Suprapubic skin (tissue), 4 donors: ENCODE data around the gene COLEC11. TPM values are rescaled to one million over a fixed set of nuclear protein-coding genes. Genes with fewer than 3 reads are reported as not detected.

Experiments
- DNase-seq, 2 donors: peaks; one replicate each; pipeline ENCODE4 v3.0.0-alpha.2; 2019; ENCODE audit warnings: low spot score in 2 of 2
- H3K27ac ChIP-seq: fragments of 200-600 bp; sonication (generic); one replicate; pipeline ENCODE4 v1.5.1; 2019
- H3K27me3 ChIP-seq: fragments of 200-600 bp; sonication (generic); one replicate; pipeline ENCODE4 v1.5.1; 2019
- H3K36me3 ChIP-seq: fragments of 200-600 bp; sonication (generic); one replicate; pipeline ENCODE4 v1.5.1; 2019
- H3K4me1 ChIP-seq: fragments of 200-600 bp; sonication (generic); one replicate; pipeline ENCODE4 v1.5.1; 2019
- H3K4me3 ChIP-seq: fragments of 200-600 bp; sonication (generic); one replicate; pipeline ENCODE4 v1.5.1; 2019; ENCODE audit warnings: mild to moderate bottlenecking
- H3K9me3 ChIP-seq: fragments of 200-600 bp; sonication (generic); one replicate; pipeline ENCODE4 v1.5.1; 2019
- EP300 ChIP-seq: sonication (generic); formaldehyde crosslinking; IDR thresholded peaks from one replicate; pipeline ENCODE4 v1.6.1; 2017; ENCODE audit warnings: antibody characterized with exemption
- POLR2A ChIP-seq, 2 donors: fragments of 450-650 bp; IDR thresholded peaks; one replicate each; pipeline ENCODE4 v1.6.1; 2017; ENCODE audit warnings: antibody characterized with exemption in 2 of 2, mild to moderate bottlenecking in 2 of 2, moderate library complexity in 2 of 2
- POLR2AphosphoS5 ChIP-seq, 3 donors: sonication (generic); formaldehyde crosslinking; IDR thresholded peaks; one replicate each; pipeline ENCODE4 v1.6.1; 2017; ENCODE audit warnings: antibody characterized with exemption in 3 of 3
- WGBS: methylation state at CpG from one replicate; pipeline ENCODE4 v1.1.5; 2018; 5-methylcytosine and 5-hydroxymethylcytosine counted together
- total RNA-seq, 4 donors: library from RNA; depleted of rRNA; stranded (reverse); fragments of >200 nt; gene quantifications; one replicate each; pipeline ENCODE4 v1.1.0, GENCODE V29; 2016
- TF ChIP-seq, protein P1 (sequence below), 2 donors: fragments of 200-600 bp in 1 of 2; fragments of 450-650 bp in 1 of 2; sonication (generic) in 1 of 2; IDR thresholded peaks; one replicate each; pipeline ENCODE4 v1.5.1; 2016 to 2019; ENCODE audit warnings: antibody characterized with exemption in 2 of 2, mild to moderate bottlenecking in 1 of 2, moderate library complexity in 1 of 2

Gene COLEC11
- total RNA-seq, 4 donors from 2014 or later: 0.39 to 0.68 TPM; not detected in 2

DNA sequence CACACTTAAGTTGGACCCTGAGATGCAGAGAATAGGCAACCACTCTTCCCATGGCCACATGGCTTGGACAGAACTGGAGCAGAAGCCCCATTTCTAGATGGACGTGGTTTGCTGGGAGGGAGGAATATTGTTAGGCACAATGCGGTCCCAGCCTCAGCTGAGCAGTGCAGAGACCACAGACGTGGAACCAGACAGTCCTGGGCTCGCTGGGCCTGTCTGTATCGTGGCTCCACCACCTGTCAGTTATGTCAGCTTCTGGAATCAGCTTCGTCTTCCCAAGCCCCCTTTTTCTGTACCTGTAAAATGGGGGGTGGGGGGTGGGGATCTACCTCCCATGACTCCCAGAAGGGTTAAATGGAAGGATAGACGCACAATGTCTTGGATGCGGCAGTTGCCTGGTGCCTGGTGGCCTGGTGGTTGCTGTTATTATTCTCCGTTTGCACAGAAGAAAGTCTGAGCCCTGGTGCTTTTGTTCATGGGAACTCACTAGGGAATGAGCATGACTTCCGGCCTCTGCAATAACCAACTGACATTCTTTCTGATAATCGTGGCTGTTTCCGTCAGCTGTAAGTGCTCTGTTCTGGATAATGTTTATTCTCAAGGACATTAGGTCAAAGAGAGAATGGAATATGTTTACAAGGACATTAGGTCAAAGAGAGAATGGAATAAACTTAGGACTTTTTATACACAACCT lies 31.4 kb downstream of the COLEC11 start:
- TF ChIP-seq POLR2AphosphoS5 (IDR thresholded peaks at IDR 0.05): no peak
- no peak for TF ChIP-seq POLR2A (IDR thresholded peaks at IDR 0.05)
- TF ChIP-seq, protein P1, sequence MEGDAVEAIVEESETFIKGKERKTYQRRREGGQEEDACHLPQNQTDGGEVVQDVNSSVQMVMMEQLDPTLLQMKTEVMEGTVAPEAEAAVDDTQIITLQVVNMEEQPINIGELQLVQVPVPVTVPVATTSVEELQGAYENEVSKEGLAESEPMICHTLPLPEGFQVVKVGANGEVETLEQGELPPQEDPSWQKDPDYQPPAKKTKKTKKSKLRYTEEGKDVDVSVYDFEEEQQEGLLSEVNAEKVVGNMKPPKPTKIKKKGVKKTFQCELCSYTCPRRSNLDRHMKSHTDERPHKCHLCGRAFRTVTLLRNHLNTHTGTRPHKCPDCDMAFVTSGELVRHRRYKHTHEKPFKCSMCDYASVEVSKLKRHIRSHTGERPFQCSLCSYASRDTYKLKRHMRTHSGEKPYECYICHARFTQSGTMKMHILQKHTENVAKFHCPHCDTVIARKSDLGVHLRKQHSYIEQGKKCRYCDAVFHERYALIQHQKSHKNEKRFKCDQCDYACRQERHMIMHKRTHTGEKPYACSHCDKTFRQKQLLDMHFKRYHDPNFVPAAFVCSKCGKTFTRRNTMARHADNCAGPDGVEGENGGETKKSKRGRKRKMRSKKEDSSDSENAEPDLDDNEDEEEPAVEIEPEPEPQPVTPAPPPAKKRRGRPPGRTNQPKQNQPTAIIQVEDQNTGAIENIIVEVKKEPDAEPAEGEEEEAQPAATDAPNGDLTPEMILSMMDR (IDR thresholded peaks at IDR 0.05): no peak
- no peak for TF ChIP-seq EP300
- H3K9me3 ChIP-seq: no peaks in the 10 kb centered on the region
- no peaks in the 10 kb centered on the region for H3K4me1 ChIP-seq
- H3K27me3 ChIP-seq: no peaks in the 10 kb centered on the region
- no peak overlapping the region for H3K27ac ChIP-seq
- H3K36me3 ChIP-seq: no peaks in the 10 kb centered on the region
- 77% methylated on average over 12 of the region's 12 CpGs for WGBS
- DNase-seq: no peak
- no peak overlapping the region for H3K4me3 ChIP-seq

- no peak for DNase-seq
- WGBS: 86% methylated on average over 21 of the region's 25 CpGs
Observed at GRCh38 chr2:3626812-3627499, 32.0 kb downstream of the COLEC11 start.

GRCh38 chr2:3627500-3628100 lies 32.7 kb downstream of the COLEC11 start:
- H3K9me3 ChIP-seq: no peaks in the 10 kb centered on the region
- TF ChIP-seq EP300: no peak
- TF ChIP-seq POLR2AphosphoS5 (IDR thresholded peaks at IDR 0.05): no peak
- TF ChIP-seq, protein P1 (IDR thresholded peaks at IDR 0.05): no peak
- no peak for TF ChIP-seq POLR2A (IDR thresholded peaks at IDR 0.05)
- no peak overlapping the region for H3K4me3 ChIP-seq
- H3K27me3 ChIP-seq: no peaks in the 10 kb centered on the region
- no peak overlapping the region for H3K27ac ChIP-seq
- 94% methylated on average over 20 of the region's 21 CpGs for WGBS
- no peak for DNase-seq
- H3K4me1 ChIP-seq: no peaks in the 10 kb centered on the region
- no peaks in the 10 kb centered on the region for H3K36me3 ChIP-seq

More at GRCh38 chr2:3626812-3627499, 32.0 kb downstream of the COLEC11 start:
- no peak overlapping the region for H3K4me3 ChIP-seq
- H3K4me1 ChIP-seq: no peaks in the 10 kb centered on the region
- no peaks in the 10 kb centered on the region for H3K27me3 ChIP-seq
- TF ChIP-seq EP300: no peak
- TF ChIP-seq, protein P1 (IDR thresholded peaks at IDR 0.05): no peak
- TF ChIP-seq POLR2AphosphoS5 (IDR thresholded peaks at IDR 0.05): no peak
- no peak for TF ChIP-seq POLR2A (IDR thresholded peaks at IDR 0.05)
- H3K27ac ChIP-seq: no peak overlapping the region
- no peaks in the 10 kb centered on the region for H3K36me3 ChIP-seq
- no peaks in the 10 kb centered on the region for H3K9me3 ChIP-seq

- no peaks in the 10 kb centered on the region for H3K9me3 ChIP-seq
- H3K4me1 ChIP-seq: no peaks in the 10 kb centered on the region
- 92% methylated on average over 8 of the region's 10 CpGs for WGBS
- no peak for DNase-seq
- TF ChIP-seq POLR2AphosphoS5 (IDR thresholded peaks at IDR 0.05) (no peak), EP300 (no peak), POLR2A (IDR thresholded peaks at IDR 0.05) (no peak)
- TF ChIP-seq, protein P1 (IDR thresholded peaks at IDR 0.05): no peak
- no peak overlapping the region for H3K27ac ChIP-seq
- H3K27me3 ChIP-seq: no peaks in the 10 kb centered on the region
- H3K36me3 ChIP-seq: no peaks in the 10 kb centered on the region
- no peak overlapping the region for H3K4me3 ChIP-seq
Observed at GRCh38 chr2:3628241-3628679, 33.3 kb downstream of the COLEC11 start.

GRCh38 chr2:3628800-3629199 lies 33.9 kb downstream of the COLEC11 start:
- H3K4me1 ChIP-seq: peaks cover 3% of the 10 kb centered on the region
- no peak for DNase-seq
- no peaks in the 10 kb centered on the region for H3K36me3 ChIP-seq
- H3K4me3 ChIP-seq: no peak overlapping the region
- no peaks in the 10 kb centered on the region for H3K27me3 ChIP-seq
- H3K27ac ChIP-seq: no peak overlapping the region
- TF ChIP-seq EP300 (no peak), POLR2A (IDR thresholded peaks at IDR 0.05) (no peak), POLR2AphosphoS5 (IDR thresholded peaks at IDR 0.05) (no peak)
- TF ChIP-seq, protein P1 (IDR thresholded peaks at IDR 0.05): no peak
- 35% methylated on average over 12 of the region's 12 CpGs for WGBS
- H3K9me3 ChIP-seq: no peaks in the 10 kb centered on the region
